DOHH2 (cell line): ENCODE measurements around the gene BUB1.

Experiments
- H3F3A ChIP-seq: fragments of 200-600 bp; sonication (generic), shearing (Covaris generic); 2 replicates; pipeline ENCODE4 v1.6.0; 2016; ENCODE audit warnings: antibody characterized with exemption, mild to moderate bottlenecking; ENCODE audit not compliant: control insufficient read depth, insufficient read depth
- H3K27ac ChIP-seq: fragments of 200-600 bp; sonication (generic); 2 replicates; pipeline ENCODE4 v1.5.1; 2014; ENCODE audit warnings: low read depth, mild to moderate bottlenecking, low read length, moderate library complexity
- H3K27me3 ChIP-seq: fragments of 200-600 bp; sonication (generic); 2 replicates; pipeline ENCODE4 v1.6.1; 2014; ENCODE audit warnings: mild to moderate bottlenecking, low read length, mixed read lengths; ENCODE audit not compliant: control insufficient read depth
- H3K36me3 ChIP-seq: fragments of 200-600 bp; sonication (generic); 2 replicates; pipeline ENCODE4 v1.6.1; 2014; ENCODE audit warnings: mild to moderate bottlenecking, low read length, moderate library complexity, mixed read lengths; ENCODE audit not compliant: control insufficient read depth
- H3K4me1 ChIP-seq: fragments of 200-600 bp; sonication (generic); 2 replicates; pipeline ENCODE4 v1.6.1; 2014; ENCODE audit warnings: mild to moderate bottlenecking, low read length, mixed read lengths; ENCODE audit not compliant: control insufficient read depth
- H3K4me2 ChIP-seq: fragments of 200-600 bp; sonication (generic); 2 replicates; pipeline ENCODE4 v1.6.0; 2014; ENCODE audit warnings: mild to moderate bottlenecking, low read length, moderate library complexity
- H3K4me3 ChIP-seq: fragments of 200-600 bp; sonication (generic); 2 replicates; pipeline ENCODE4 v1.5.1; 2014; ENCODE audit warnings: mild to moderate bottlenecking, low read length, mixed read lengths
- H3K79me2 ChIP-seq: fragments of 200-600 bp; sonication (generic); 2 replicates; pipeline ENCODE4 v1.6.1; 2014; ENCODE audit warnings: mild to moderate bottlenecking, low read length, mixed read lengths; ENCODE audit not compliant: control insufficient read depth
- H3K9me2 ChIP-seq: fragments of 200-600 bp; sonication (generic); replicated peaks from 2 replicates; pipeline ENCODE4 v1.6.1; 2014; ENCODE audit warnings: mild to moderate bottlenecking, low read length, mixed read lengths; ENCODE audit not compliant: control insufficient read depth
- H3K9me3 ChIP-seq: fragments of 200-600 bp; sonication (generic); 2 replicates; pipeline ENCODE4 v1.6.1; 2014; ENCODE audit warnings: antibody characterized with exemption, low read length, mixed read lengths; ENCODE audit not compliant: control insufficient read depth, insufficient read depth
- H4K20me1 ChIP-seq: fragments of 200-600 bp; sonication (generic); 2 replicates; pipeline ENCODE4 v1.6.0; 2014; ENCODE audit warnings: low read depth, mild to moderate bottlenecking, antibody characterized with exemption, low read length, moderate library complexity; ENCODE audit not compliant: control insufficient read depth, insufficient read depth
- CTCF ChIP-seq: fragments of 200-600 bp; sonication (generic); IDR thresholded peaks from one replicate; pipeline ENCODE4 v1.5.1; 2014; ENCODE audit warnings: antibody characterized with exemption, mild to moderate bottlenecking, low read depth, low read length; ENCODE audit not compliant: poor library complexity, severe bottlenecking
- EZH2phosphoT487 ChIP-seq: fragments of 200-600 bp; sonication (generic); IDR thresholded peaks from 2 replicates; pipeline ENCODE4 v1.6.1; 2017; ENCODE audit warnings: borderline replicate concordance, mild to moderate bottlenecking, antibody characterized with exemption, low read length, moderate library complexity, mixed read lengths

The BUB1 gene

GRCh38 chr2:110725370-110725769, 47.5 kb upstream of the BUB1 start:
- H3K27me3 ChIP-seq, result peaks cover 2% of the 10 kb centered on the region
- H3K9me3 ChIP-seq, result no peaks in the 10 kb centered on the region

GRCh38 chr2:110724820-110725219, 47.0 kb upstream of the BUB1 start:
- Histone ChIP-seq H3K9me3 (no peaks in the 10 kb centered on the region), H3K4me2 (no peak overlapping the region), H3F3A (no peaks in the 10 kb centered on the region), H3K4me3 (no peak overlapping the region), H3K27me3 (0 out of 2 replicates have a peak, but pooled peaks cover 1% of the 10 kb centered on the region), H3K4me1 (no peaks in the 10 kb centered on the region), H3K27ac (no peak overlapping the region), H3K36me3 (no peaks in the 10 kb centered on the region), H3K9me2 (no peaks in the 10 kb centered on the region), H3K79me2 (no peaks in the 10 kb centered on the region), H4K20me1 (no peaks in the 10 kb centered on the region)
- TF ChIP-seq EZH2phosphoT487 (no peak), CTCF (no peak)

More at GRCh38 chr2:110725370-110725769, 47.5 kb upstream of the BUB1 start:
- no peaks in the 10 kb centered on the region for H3K79me2 ChIP-seq
- H4K20me1 ChIP-seq, result no peaks in the 10 kb centered on the region
- TF ChIP-seq EZH2phosphoT487 (no peak), CTCF (no peak)
- H3K27ac ChIP-seq, result no peak overlapping the region
- no peaks in the 10 kb centered on the region for H3F3A ChIP-seq
- no peak overlapping the region for H3K4me3 ChIP-seq
- H3K4me1 ChIP-seq, result no peaks in the 10 kb centered on the region
- no peaks in the 10 kb centered on the region for H3K36me3 ChIP-seq
- no peak overlapping the region for H3K4me2 ChIP-seq
- no peaks in the 10 kb centered on the region for H3K9me2 ChIP-seq

GRCh38 chr2:110720547-110720946, 42.7 kb upstream of the BUB1 start:
- Histone ChIP-seq H3K27me3 (peaks cover 32% of the 10 kb centered on the region), H3K9me3 (no peaks in the 10 kb centered on the region)

More at GRCh38 chr2:110720547-110720946, 42.7 kb upstream of the BUB1 start:
- Histone ChIP-seq H3K79me2 (no peaks in the 10 kb centered on the region), H3F3A (no peaks in the 10 kb centered on the region), H3K36me3 (no peaks in the 10 kb centered on the region), H3K4me2 (no peak overlapping the region), H3K4me3 (no peak overlapping the region), H4K20me1 (no peaks in the 10 kb centered on the region), H3K4me1 (no peaks in the 10 kb centered on the region), H3K9me2 (no peaks in the 10 kb centered on the region), H3K27ac (no peak overlapping the region)
- no peak for TF ChIP-seq CTCF
- no peak for TF ChIP-seq EZH2phosphoT487
